ENCODE data around the gene GHR.

DNA sequence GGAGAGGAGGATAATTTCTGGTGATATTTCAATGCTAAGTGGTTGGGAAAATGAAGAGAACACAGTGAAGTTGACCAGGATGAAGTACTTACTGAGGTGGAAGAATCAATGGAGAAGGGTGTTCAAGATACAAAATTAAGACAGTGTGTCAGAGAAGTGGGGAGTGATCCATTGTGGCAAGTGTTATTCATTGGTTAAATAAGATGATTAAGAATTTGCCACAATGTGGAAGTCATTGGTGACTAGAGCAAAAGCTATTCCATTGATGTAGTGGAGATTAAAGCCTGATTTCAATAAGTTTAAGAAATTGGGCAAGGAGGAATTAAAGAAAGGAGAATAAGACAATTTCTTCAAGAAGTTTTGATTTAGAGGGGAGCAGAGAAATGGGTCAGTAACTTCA lies 118.9 kb downstream of the GHR start:
- TF ChIP-seq, protein P1, sequence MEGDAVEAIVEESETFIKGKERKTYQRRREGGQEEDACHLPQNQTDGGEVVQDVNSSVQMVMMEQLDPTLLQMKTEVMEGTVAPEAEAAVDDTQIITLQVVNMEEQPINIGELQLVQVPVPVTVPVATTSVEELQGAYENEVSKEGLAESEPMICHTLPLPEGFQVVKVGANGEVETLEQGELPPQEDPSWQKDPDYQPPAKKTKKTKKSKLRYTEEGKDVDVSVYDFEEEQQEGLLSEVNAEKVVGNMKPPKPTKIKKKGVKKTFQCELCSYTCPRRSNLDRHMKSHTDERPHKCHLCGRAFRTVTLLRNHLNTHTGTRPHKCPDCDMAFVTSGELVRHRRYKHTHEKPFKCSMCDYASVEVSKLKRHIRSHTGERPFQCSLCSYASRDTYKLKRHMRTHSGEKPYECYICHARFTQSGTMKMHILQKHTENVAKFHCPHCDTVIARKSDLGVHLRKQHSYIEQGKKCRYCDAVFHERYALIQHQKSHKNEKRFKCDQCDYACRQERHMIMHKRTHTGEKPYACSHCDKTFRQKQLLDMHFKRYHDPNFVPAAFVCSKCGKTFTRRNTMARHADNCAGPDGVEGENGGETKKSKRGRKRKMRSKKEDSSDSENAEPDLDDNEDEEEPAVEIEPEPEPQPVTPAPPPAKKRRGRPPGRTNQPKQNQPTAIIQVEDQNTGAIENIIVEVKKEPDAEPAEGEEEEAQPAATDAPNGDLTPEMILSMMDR (IDR thresholded peaks at IDR 0.05) = no peak
- TF ChIP-seq POLR2A (IDR thresholded peaks at IDR 0.05) = no peak
